Activated CD4-positive, alpha-beta T cell treated with anti-CD3 and anti-CD28 coated beads for 36 hours (primary cell): ENCODE measurements around the gene TMEM209. TPM values are rescaled to one million over a fixed set of nuclear protein-coding genes. Genes with fewer than 3 reads are reported as not detected.
"Not testable (repeated sequence)": the region's sequence is repeated elsewhere in the genome, so short reads cannot be mapped to it uniquely, and the experiment has no call there.

Experiments used
- ATAC-seq: fragments of 200-7000 bp; cut with Tn5 transposase; one replicate; pipeline ENCODE4 v1.10.0; 2021; ENCODE audit warnings: mild to moderate bottlenecking, moderate library complexity
- CTCF ChIA-PET: fragments of 350-600 bp; sonication (Branson Sonifier 250); formaldehyde crosslinking; loops from one replicate; lab custom pipeline; 2021; ENCODE audit warnings: antibody characterized with exemption; lab: Charles Lee
- POLR2A ChIA-PET: fragments of 350-600 bp; sonication (Branson Sonifier 250); formaldehyde crosslinking; loops from one replicate; lab custom pipeline; 2021; ENCODE audit warnings: antibody characterized with exemption, inconsistent platforms; lab: Charles Lee
- DNase-seq: peaks from one replicate; pipeline ENCODE4 v3.0.0-alpha.2; 2020
- H3K27ac Mint-ChIP-seq: one replicate; pipeline ENCODE4 v1.8.0; 2021; ENCODE audit warnings: mixed read lengths
- H3K27me3 Mint-ChIP-seq: one replicate; pipeline ENCODE4 v1.8.0; 2021; ENCODE audit warnings: mixed read lengths
- H3K36me3 Mint-ChIP-seq: one replicate; pipeline ENCODE4 v1.8.0; 2021; ENCODE audit warnings: low read depth, mixed read lengths
- H3K4me1 Mint-ChIP-seq: one replicate; pipeline ENCODE4 v1.8.0; 2021; ENCODE audit warnings: mixed read lengths
- H3K4me3 Mint-ChIP-seq: one replicate; pipeline ENCODE4 v1.8.0; 2021; ENCODE audit warnings: mild to moderate bottlenecking, moderate library complexity, mixed read lengths
- H3K9me3 Mint-ChIP-seq: one replicate; pipeline ENCODE4 v1.8.0; 2021; ENCODE audit warnings: low read depth, mixed read lengths
- intact Hi-C, 2 experiments: fragments of 100-400 bp; cut with DNase I in 1 of 2; cut with micrococcal nuclease in 1 of 2; formaldehyde crosslinking; loops; one replicate each; pipeline versions ENCODE4 v1.14.2 to v1.15.1; 2022 to 2024; cut with DNase I, micrococcal nuclease
- total RNA-seq, 2 experiments: library from RNA; stranded (reverse); gene quantifications; one replicate each; pipeline ENCODE4 v1.2.3, GENCODE V29; 2021

Gene TMEM209
- total RNA-seq, 2 experiments from 2014 or later: 41.0 to 57.0 TPM

- intact Hi-C loops: no loop called here
- ATAC-seq: no peak
- POLR2A ChIA-PET: no interaction called here
Observed at GRCh38 chr7:130232209-130232608, 27.0 kb upstream of the TMEM209 start.

GRCh38 chr7:130231792-130232191 is 26.6 kb upstream of the TMEM209 start:
- Mint-ChIP-seq H3K9me3 (no peaks in the 10 kb centered on the region), H3K27ac (no peak overlapping the region), H3K27me3 (no peaks in the 10 kb centered on the region), H3K4me1 (no peaks in the 10 kb centered on the region), H3K4me3 (no peak overlapping the region), H3K36me3 (no peaks in the 10 kb centered on the region)
- DNase-seq (no peak), ATAC-seq (no peak)
- ChIA-PET POLR2A (no interaction called here), CTCF (no interaction called here)
- intact Hi-C loops: no loop called here

More at GRCh38 chr7:130232209-130232608, 27.0 kb upstream of the TMEM209 start:
- Mint-ChIP-seq H3K4me3 (no peak overlapping the region), H3K27ac (no peak overlapping the region), H3K36me3 (no peaks in the 10 kb centered on the region), H3K27me3 (no peaks in the 10 kb centered on the region), H3K9me3 (no peaks in the 10 kb centered on the region), H3K4me1 (no peaks in the 10 kb centered on the region)
- no peak for DNase-seq
- CTCF ChIA-PET: no interaction called here

- H3K4me3 Mint-ChIP-seq, ATAC-seq, CTCF ChIA-PET, DNase-seq, POLR2A ChIA-PET, H3K36me3 Mint-ChIP-seq, H3K9me3 Mint-ChIP-seq, intact Hi-C loops, H3K27ac Mint-ChIP-seq, H3K4me1 Mint-ChIP-seq, H3K27me3 Mint-ChIP-seq: not testable (repeated sequence)
Observed at GRCh38 chr7:130229981-130230380, 24.8 kb upstream of the TMEM209 start.

GRCh38 chr7:130228840-130229502 is 23.8 kb upstream of the TMEM209 start:
- no peaks in the 10 kb centered on the region for H3K27me3 Mint-ChIP-seq
- H3K9me3 Mint-ChIP-seq: no peaks in the 10 kb centered on the region
- H3K4me1 Mint-ChIP-seq: no peaks in the 10 kb centered on the region
- no peak overlapping the region for H3K27ac Mint-ChIP-seq
- intact Hi-C loops: no loop called here
- ATAC-seq: no peak
- ChIA-PET POLR2A (no interaction called here), CTCF (no interaction called here)
- no peak overlapping the region for H3K4me3 Mint-ChIP-seq
- no peaks in the 10 kb centered on the region for H3K36me3 Mint-ChIP-seq
- no peak for DNase-seq

- no peak for DNase-seq
- intact Hi-C loops: no loop called here
- CTCF ChIA-PET: interaction anchor here (0.6 kb wide), 1 partner anchor 389 kb away, joined by 3 read pairs; no protein-coding TSS in a partner anchor
Observed at GRCh38 chr7:130227883-130228575, 22.8 kb upstream of the TMEM209 start.

GRCh38 chr7:130226333-130226732 is 21.1 kb upstream of the TMEM209 start:
- Mint-ChIP-seq H3K9me3 (no peaks in the 10 kb centered on the region), H3K36me3 (no peaks in the 10 kb centered on the region), H3K27ac (no peak overlapping the region), H3K27me3 (no peaks in the 10 kb centered on the region), H3K4me1 (no peaks in the 10 kb centered on the region), H3K4me3 (no peak overlapping the region)
- DNase-seq: no peak
- intact Hi-C loops: no loop called here
- peak; percentile 30 for ATAC-seq
- ChIA-PET POLR2A (no interaction called here), CTCF (no interaction called here)

More at GRCh38 chr7:130227883-130228575, 22.8 kb upstream of the TMEM209 start:
- POLR2A ChIA-PET: no interaction called here
- H3K27me3 Mint-ChIP-seq: no peaks in the 10 kb centered on the region
- no peak overlapping the region for H3K27ac Mint-ChIP-seq
- no peaks in the 10 kb centered on the region for H3K4me1 Mint-ChIP-seq
- ATAC-seq: no peak
- no peak overlapping the region for H3K4me3 Mint-ChIP-seq
- H3K9me3 Mint-ChIP-seq: no peaks in the 10 kb centered on the region
- H3K36me3 Mint-ChIP-seq: no peaks in the 10 kb centered on the region

GRCh38 chr7:130224923-130225322 is 19.7 kb upstream of the TMEM209 start:
- CTCF ChIA-PET: interaction anchor here (1.2 kb wide), 1 partner anchor 20 kb away, joined by 4 read pairs; no protein-coding TSS in a partner anchor
- DNase-seq, POLR2A ChIA-PET, ATAC-seq, H3K36me3 Mint-ChIP-seq, intact Hi-C loops, H3K4me1 Mint-ChIP-seq, H3K27ac Mint-ChIP-seq, H3K9me3 Mint-ChIP-seq, H3K4me3 Mint-ChIP-seq, H3K27me3 Mint-ChIP-seq: not testable (repeated sequence)

GRCh38 chr7:130224210-130224609 is 19.0 kb upstream of the TMEM209 start:
- Mint-ChIP-seq H3K36me3 (no peaks in the 10 kb centered on the region), H3K4me3 (no peak overlapping the region), H3K27ac (no peak overlapping the region), H3K4me1 (no peaks in the 10 kb centered on the region), H3K9me3 (no peaks in the 10 kb centered on the region), H3K27me3 (no peaks in the 10 kb centered on the region)
- ATAC-seq (no peak), DNase-seq (no peak)
- ChIA-PET CTCF (interaction anchor here (1.2 kb wide), 1 partner anchor 20 kb away, joined by 4 read pairs; no protein-coding TSS in a partner anchor), POLR2A (no interaction called here)
- intact Hi-C loops: no loop called here

GRCh38 chr7:130223646-130224045 is 18.4 kb upstream of the TMEM209 start:
- Mint-ChIP-seq H3K4me1 (no peaks in the 10 kb centered on the region), H3K27ac (no peak overlapping the region), H3K9me3 (no peaks in the 10 kb centered on the region), H3K27me3 (no peaks in the 10 kb centered on the region), H3K4me3 (no peak overlapping the region), H3K36me3 (no peaks in the 10 kb centered on the region)
- intact Hi-C loops: no loop called here
- ATAC-seq (no peak), DNase-seq (no peak)
- POLR2A ChIA-PET: no interaction called here
- CTCF ChIA-PET: interaction anchor here (1.2 kb wide), 1 partner anchor 21 kb away, joined by 4 read pairs; no protein-coding TSS in a partner anchor

GRCh38 chr7:130221746-130222145 is 16.5 kb upstream of the TMEM209 start:
- POLR2A ChIA-PET: interaction anchor here (0.6 to 0.7 kb wide), 3 partner anchors 14 to 36 kb away, joined by 3 to 4 read pairs (median 3); no protein-coding TSS in a partner anchor
- H3K4me1 Mint-ChIP-seq: no peaks in the 10 kb centered on the region
- intact Hi-C loops: no loop called here
- CTCF ChIA-PET: no interaction called here
- no peak for ATAC-seq
- H3K27ac Mint-ChIP-seq: no peak overlapping the region
- H3K27me3 Mint-ChIP-seq: no peaks in the 10 kb centered on the region
- DNase-seq: no peak
- no peaks in the 10 kb centered on the region for H3K9me3 Mint-ChIP-seq
- no peak overlapping the region for H3K4me3 Mint-ChIP-seq
- H3K36me3 Mint-ChIP-seq: no peaks in the 10 kb centered on the region

GRCh38 chr7:130219871-130220270 is 14.7 kb upstream of the TMEM209 start:
- ChIA-PET POLR2A (no interaction called here), CTCF (no interaction called here)
- H3K9me3 Mint-ChIP-seq: no peaks in the 10 kb centered on the region
- H3K27ac Mint-ChIP-seq: no peak overlapping the region
- ATAC-seq (no peak), DNase-seq (no peak)
- H3K4me1 Mint-ChIP-seq: no peaks in the 10 kb centered on the region
- no peak overlapping the region for H3K4me3 Mint-ChIP-seq
- intact Hi-C loops: no loop called here
- no peaks in the 10 kb centered on the region for H3K27me3 Mint-ChIP-seq
- no peaks in the 10 kb centered on the region for H3K36me3 Mint-ChIP-seq
